Measurements from ENCODE around the gene BTBD7. TPM values are rescaled to one million over a fixed set of nuclear protein-coding genes. Genes with fewer than 3 reads are reported as not detected.

BTBD7 gene
- total RNA-seq: 49.1 TPM

GRCh38 chr14:93332853-93333630 is at the start of gene BTBD7:
Gene BTBD7 (minus strand): TSS chr14:93333036. CDS start chr14:93296051, 36,985 bp downstream.

GRCh38 chr14:93346926-93347721 is 14.3 kb upstream of the BTBD7 start, which contains the start of gene COX8C:
Gene COX8C (plus strand): TSS chr14:93347182. CDS start chr14:93347269, 87 bp downstream.

GRCh38 chr14:93206793-93207467 is 125.9 kb downstream of the BTBD7 start, which contains the start of the genes GON7 and UBR7:
Gene GON7 (minus strand): TSS chr14:93207065. CDS start chr14:93207037, 28 bp downstream.
Gene UBR7 (plus strand): TSS chr14:93207256. CDS start chr14:93207292, 36 bp downstream.

Other genes starting within 250 kb of the BTBD7 start
- gene ITPK1, start 217.1 kb downstream of the BTBD7 start, total RNA-seq: 32.2 TPM
- 59.5 TPM for gene MOAP1, start 148.1 kb downstream of the BTBD7 start, total RNA-seq
- gene LYSET, start 147.7 kb downstream of the BTBD7 start, total RNA-seq: 13.5 TPM
- 6.9 TPM for gene GON7, start 126.0 kb downstream of the BTBD7 start, total RNA-seq
- gene UBR7, start 125.8 kb downstream of the BTBD7 start, total RNA-seq: 41.0 TPM
- gene COX8C, start 14.1 kb upstream of the BTBD7 start, total RNA-seq: not detected
- 94.2 TPM for gene UNC79, start 97.9 kb upstream of the BTBD7 start, total RNA-seq

Data from parietal lobe (tissue), 1 donor.